IMR-90 (cell line): ENCODE measurements around the gene C6orf47. TPM values are rescaled to one million over a fixed set of nuclear protein-coding genes. Genes with fewer than 3 reads are reported as not detected.
A peak's percentile ranks its signal among the peaks of the same experiment; 100 is the strongest.

ENCODE experiments used
- ATAC-seq: fragments of 200-7000 bp; cut with Tn5 transposase; 2 replicates; pipeline ENCODE4 v1.9.1; 2020; ENCODE audit warnings: low read depth, mild to moderate bottlenecking, moderate library complexity
- BruUV-seq: library from RNA; stranded (reverse); fragments of 400-500 nt; replicated peaks from 2 replicates; lab custom pipeline; 2021; lab: Mats Ljungman, UMichigan
- CTCF ChIA-PET: fragments of 300-600 bp; formaldehyde crosslinking; extraction: SDS; loops from one replicate; lab custom pipeline; 2021; ENCODE audit warnings: antibody characterized with exemption; lab: Yijun Ruan, JAX
- POLR2A ChIA-PET: fragments of 300-600 bp; sonication (Branson Sonifier 250); formaldehyde crosslinking; loops from one replicate; lab custom pipeline; 2022; ENCODE audit warnings: antibody characterized with exemption; ENCODE audit not compliant: unreplicated experiment; lab: Charles Lee
- DNase-seq: peaks from one replicate; pipeline ENCODE4 v3.0.0; 2013
- H2AFZ ChIP-seq: replicated peaks from 2 replicates; pipeline ENCODE3; 2013; ENCODE audit warnings: low read length, mild to moderate bottlenecking; ENCODE audit not compliant: poor library complexity
- H2AK5ac ChIP-seq: 2 replicates; pipeline ENCODE4 v1.6.1; 2013; ENCODE audit warnings: low read depth, low read length, inconsistent platforms
- H2AK9ac ChIP-seq: replicated peaks from 2 replicates; pipeline ENCODE3; 2013; ENCODE audit warnings: mild to moderate bottlenecking, low read depth, low read length, moderate library complexity; ENCODE audit not compliant: poor library complexity
- H2BK120ac ChIP-seq: 2 replicates; pipeline ENCODE4 v1.6.1; 2013; ENCODE audit warnings: low read depth, low read length, inconsistent platforms
- H2BK15ac ChIP-seq: 3 replicates; pipeline ENCODE4 v1.6.1; 2013; ENCODE audit warnings: low read depth, low read length, inconsistent platforms
- H2BK20ac ChIP-seq: 2 replicates; pipeline ENCODE4 v1.6.1; 2013; ENCODE audit warnings: low read depth, mild to moderate bottlenecking, inconsistent platforms, low read length, moderate library complexity
- H2BK5ac ChIP-seq: 2 replicates; pipeline ENCODE4 v1.6.1; 2013; ENCODE audit warnings: mild to moderate bottlenecking, low read depth, low read length, inconsistent platforms; ENCODE audit not compliant: poor library complexity, severe bottlenecking
- H3K14ac ChIP-seq: replicated peaks from 2 replicates; pipeline ENCODE4 v1.6.1; 2013; ENCODE audit warnings: low read depth, low read length, inconsistent platforms
- H3K18ac ChIP-seq: 2 replicates; pipeline ENCODE4 v1.6.1; 2013; ENCODE audit warnings: low read depth, low read length, control low read depth
- H3K23ac ChIP-seq: 2 replicates; pipeline ENCODE4 v1.6.1; 2013; ENCODE audit warnings: low read depth, low read length, inconsistent platforms
- H3K27ac ChIP-seq: 2 replicates; pipeline ENCODE4 v1.5.1; 2013; ENCODE audit warnings: mild to moderate bottlenecking, control low read depth, low read length; ENCODE audit not compliant: insufficient read depth
- H3K27me3 ChIP-seq: 2 replicates; pipeline ENCODE4 v1.6.1; 2013; ENCODE audit warnings: low read length; ENCODE audit not compliant: control insufficient read depth, insufficient read depth
- H3K36me3 ChIP-seq: 2 replicates; pipeline ENCODE4 v1.6.1; 2013; ENCODE audit warnings: low read length, mixed read lengths; ENCODE audit not compliant: control insufficient read depth, insufficient read depth
- H3K4ac ChIP-seq: 2 replicates; pipeline ENCODE4 v1.6.1; 2013; ENCODE audit warnings: low read depth, low read length, inconsistent platforms
- H3K4me1 ChIP-seq: 2 replicates; pipeline ENCODE4 v1.6.1; 2013; ENCODE audit warnings: low read length, mixed read lengths; ENCODE audit not compliant: control insufficient read depth, insufficient read depth
- H3K4me2 ChIP-seq: 2 replicates; pipeline ENCODE4 v1.6.1; 2013; ENCODE audit warnings: low read depth, mild to moderate bottlenecking, control low read depth, low read length, moderate library complexity
- H3K4me3 ChIP-seq: 2 replicates; pipeline ENCODE4 v1.5.1; 2013; ENCODE audit warnings: low read depth, mild to moderate bottlenecking, control low read depth, low read length, moderate library complexity; ENCODE audit not compliant: insufficient read depth
- H3K56ac ChIP-seq: 2 replicates; pipeline ENCODE4 v1.6.1; 2013; ENCODE audit warnings: low read length, inconsistent platforms; ENCODE audit not compliant: insufficient read depth; ENCODE audit errors: extremely low read depth
- H3K79me1 ChIP-seq, 2 experiments: 2 replicates each; pipeline ENCODE4 v1.6.1; 2013; ENCODE audit warnings: low read length in 2 of 2, inconsistent platforms in 1 of 2, low read depth in 1 of 2
- H3K9ac ChIP-seq: 2 replicates; pipeline ENCODE4 v1.6.1; 2013; ENCODE audit warnings: low read depth, low read length, control low read depth
- H3K9me1 ChIP-seq: 2 replicates; pipeline ENCODE4 v1.6.1; 2013; ENCODE audit warnings: low read length, inconsistent platforms; ENCODE audit not compliant: insufficient read depth
- H3K9me3 ChIP-seq: 2 replicates; pipeline ENCODE4 v1.6.1; 2013; ENCODE audit warnings: low read length; ENCODE audit not compliant: control insufficient read depth, insufficient read depth
- H4K20me1 ChIP-seq: 2 replicates; pipeline ENCODE4 v1.6.1; 2013; ENCODE audit warnings: low read length, inconsistent platforms; ENCODE audit not compliant: insufficient read depth
- H4K5ac ChIP-seq: 2 replicates; pipeline ENCODE4 v1.6.1; 2013; ENCODE audit warnings: mild to moderate bottlenecking, low read depth, low read length, control low read depth
- H4K8ac ChIP-seq, 2 experiments: 2 replicates each; pipeline ENCODE4 v1.6.1; 2013; ENCODE audit warnings: low read depth in 2 of 2, low read length in 2 of 2, control low read depth in 1 of 2, inconsistent platforms in 1 of 2
- H4K91ac ChIP-seq: 2 replicates; pipeline ENCODE4 v1.6.1; 2013; ENCODE audit warnings: low read depth, low read length, inconsistent platforms; ENCODE audit not compliant: insufficient read depth
- BHLHE40 ChIP-seq: fragments of 150-350 bp; IDR thresholded peaks from 2 replicates; pipeline ENCODE4 v1.6.1; 2016; ENCODE audit warnings: mild to moderate bottlenecking, low read depth, low read length
- CEBPB ChIP-seq: IDR thresholded peaks from 2 replicates; pipeline ENCODE4 v1.6.1; 2012; ENCODE audit warnings: low read depth, low read length, improper control_type of control experiment
- CHD1 ChIP-seq: IDR thresholded peaks from 2 replicates; pipeline ENCODE4 v1.6.1; 2012; ENCODE audit warnings: low read depth, low read length, improper control_type of control experiment
- FOS ChIP-seq: fragments of 150-350 bp; IDR thresholded peaks from 2 replicates; pipeline ENCODE4 v1.6.1; 2016; ENCODE audit warnings: low read depth, low read length
- MAFK ChIP-seq: IDR thresholded peaks from 2 replicates; pipeline ENCODE4 v1.6.1; 2012; ENCODE audit warnings: low read depth, low read length, improper control_type of control experiment
- MAZ ChIP-seq: IDR thresholded peaks from 2 replicates; pipeline ENCODE4 v1.6.1; 2012; ENCODE audit warnings: low read depth, mild to moderate bottlenecking, low read length, improper control_type of control experiment, moderate library complexity, borderline replicate concordance
- MXI1 ChIP-seq: IDR thresholded peaks from 2 replicates; pipeline ENCODE4 v1.6.1; 2012; ENCODE audit warnings: low read depth, mild to moderate bottlenecking, low read length, moderate library complexity, borderline replicate concordance
- NFE2L2 ChIP-seq: fragments of 150-350 bp; IDR thresholded peaks from 2 replicates; pipeline ENCODE4 v1.6.1; 2016; ENCODE audit warnings: low read depth, mild to moderate bottlenecking, low read length
- POLR2A ChIP-seq: IDR thresholded peaks from 2 replicates; pipeline ENCODE4 v1.6.1; 2012; ENCODE audit warnings: mild to moderate bottlenecking, low read depth, low read length
- RAD21 ChIP-seq: IDR thresholded peaks from 2 replicates; pipeline ENCODE4 v1.6.1; 2012; ENCODE audit warnings: low read length, improper control_type of control experiment
- RCOR1 ChIP-seq: IDR thresholded peaks from 2 replicates; pipeline ENCODE4 v1.6.1; 2012; ENCODE audit warnings: mild to moderate bottlenecking, low read length, improper control_type of control experiment; ENCODE audit not compliant: insufficient replicate concordance
- RFX5 ChIP-seq: IDR thresholded peaks from 2 replicates; pipeline ENCODE4 v1.8.0; 2012; ENCODE audit warnings: low read depth, mild to moderate bottlenecking, low read length, moderate library complexity
- SMC3 ChIP-seq: fragments of 150-350 bp; IDR thresholded peaks from 2 replicates; pipeline ENCODE4 v1.6.1; 2016; ENCODE audit warnings: low read depth, mild to moderate bottlenecking, antibody characterized with exemption, low read length, moderate library complexity
- WGBS, 2 experiments: methylation state at CpG; one replicate each; pipeline versions ENCODE4 v1.1.5 to v1.1.7; 2013; ENCODE audit warnings: missing lambda C conversion rate in 2 of 2; ENCODE audit not compliant: insufficient read length in 1 of 2; ENCODE audit errors: extremely low coverage in 2 of 2; 5-methylcytosine and 5-hydroxymethylcytosine counted together
- dilution Hi-C: fragments of 300-500 bp; cut with HindIII; formaldehyde crosslinking; loops from one replicate; pipeline ENCODE4 v1.14.3; 2018; ENCODE audit warnings: low sequenced_read_pairs; ENCODE audit not compliant: unreplicated experiment
- in situ Hi-C: fragments of 300-500 bp; cut with MboI; formaldehyde crosslinking; loops from 3 replicates; pipeline ENCODE4 v1.14.3; 2019; ENCODE audit warnings: low sequenced_read_pairs, inconsistent platforms, mixed read lengths
- intact Hi-C: fragments of 100-400 bp; cut with micrococcal nuclease; formaldehyde crosslinking; loops from 2 replicates; pipeline ENCODE4 v1.10.0; 2022
- polyA plus RNA-seq, 3 experiments: library from polyadenylated mRNA; depleted of rRNA; stranded (reverse); fragments of >200 nt; gene quantifications; 2 replicates each; pipeline ENCODE4 v1.2.3, GENCODE V29; 2012; ENCODE audit warnings: low replicate concordance in 1 of 3
- total RNA-seq: library from RNA; depleted of rRNA; stranded (reverse); fragments of >200 nt; gene quantifications from 2 replicates; pipeline ENCODE4 v1.2.3, GENCODE V29; 2012
- TF ChIP-seq, protein P1 (sequence below): conservative IDR thresholded peaks from 2 replicates; pipeline ENCODE4 v1.5.1; 2012; ENCODE audit warnings: mild to moderate bottlenecking, low read depth, low read length, improper control_type of control experiment
- TF ChIP-seq, protein P2 (sequence below): fragments of 150-350 bp; IDR thresholded peaks from 2 replicates; pipeline ENCODE4 v1.6.1; 2017; ENCODE audit warnings: mild to moderate bottlenecking, antibody characterized with exemption, low read length, low read depth
- TF ChIP-seq, protein P3 (sequence below): fragments of 150-350 bp; IDR thresholded peaks from 2 replicates; pipeline ENCODE4 v1.6.1; 2016; ENCODE audit warnings: low read depth, mild to moderate bottlenecking, low read length, moderate library complexity, borderline replicate concordance

The C6orf47 gene
- total and polyA plus RNA-seq, 2 of the 4 experiments (the other 2 are of a cell fraction), result 8.9 to 14.2 TPM

DNA sequence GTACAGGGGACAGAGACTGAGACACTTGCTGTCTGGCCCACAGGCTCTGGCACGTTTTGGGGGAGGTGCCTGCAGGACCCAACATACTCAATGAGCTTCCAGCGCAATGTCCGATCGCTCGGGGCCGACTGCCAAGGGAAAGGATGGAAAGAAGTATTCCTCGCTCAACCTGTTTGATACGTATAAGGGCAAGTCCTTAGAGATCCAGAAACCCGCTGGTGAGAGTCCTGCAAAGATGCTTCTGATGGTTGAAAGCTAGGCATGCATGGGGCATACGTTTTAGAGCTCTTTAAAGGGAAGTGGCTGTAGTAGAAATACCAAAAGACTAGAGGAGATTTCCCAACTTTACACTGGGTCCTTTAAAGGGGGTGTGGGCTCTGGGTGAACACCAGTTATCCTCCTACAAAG is 37.9 kb downstream of the C6orf47 start:
- H3K9me1 ChIP-seq, result peaks cover 6% of the 10 kb centered on the region
- H4K8ac ChIP-seq, result no peak overlapping the region
- no peak overlapping the region for H2AK9ac ChIP-seq
- H3K4me3 ChIP-seq, result no peak overlapping the region
- H2BK5ac ChIP-seq, result peak overlapping the region; percentile 15
- no peak overlapping the region for H2AK5ac ChIP-seq
- no peaks in the 10 kb centered on the region for H3K27me3 ChIP-seq
- peak overlapping the region; percentile 99; the same call in 1 of the 2 replicates for H3K23ac ChIP-seq
- peaks cover 50% of the 10 kb centered on the region for H4K20me1 ChIP-seq
- no peak overlapping the region for H4K5ac ChIP-seq
- BruUV-seq, result no TSS peak
- H3K18ac ChIP-seq, result no peak overlapping the region
- H2BK120ac ChIP-seq, result no peak overlapping the region
- H3K4ac ChIP-seq, result no peak overlapping the region
- POLR2A ChIA-PET, result interaction anchor here (0.6 kb wide), 1 partner anchor 216 kb away, joined by 4 read pairs; no protein-coding TSS in a partner anchor
- no peak overlapping the region for H2BK15ac ChIP-seq
- H2BK20ac ChIP-seq, result no peak overlapping the region
- H4K91ac ChIP-seq, result no peak overlapping the region
- H3K9me3 ChIP-seq, result no peaks in the 10 kb centered on the region
- H3K4me1 ChIP-seq, result no peaks in the 10 kb centered on the region
- no peak for DNase-seq
- in situ Hi-C loops (no loop called here), intact Hi-C loops (no loop called here), dilution Hi-C loops (no loop called here)
- peak overlapping the region; percentile 98 for H3K4me2 ChIP-seq
- 60% methylated on average over 2 of the region's 10 CpGs; no CpG with 5 or more reads in 1 of the 2 experiments for WGBS, 2 experiments
- H3K9ac ChIP-seq, result peak overlapping the region; percentile 100; the same call in 1 of the 2 replicates
- no peak for ATAC-seq
- no peak overlapping the region for H2AFZ ChIP-seq
- H3K36me3 ChIP-seq, result peaks cover 47% of the 10 kb centered on the region
- CTCF ChIA-PET, result interaction anchor here (1.3 kb wide), 1 partner anchor 15 kb away, joined by 4 read pairs; no protein-coding TSS in a partner anchor
- H3K79me1 ChIP-seq, result peaks cover 22 to 56% of the 10 kb centered on the region in 2 experiments
- no peak overlapping the region for H3K27ac ChIP-seq
- no peak overlapping the region for H3K14ac ChIP-seq
- TF ChIP-seq MAZ (no peak), CHD1 (no peak), BHLHE40 (no peak), RCOR1 (no peak), MXI1 (no peak), NFE2L2 (no peak), POLR2A (no peak; the same call in 1 of the 2 replicates), FOS (no peak), MAFK (no peak), SMC3 (no peak), RAD21 (no peak), CEBPB (no peak), RFX5 (no peak)
- TF ChIP-seq, protein P1, sequence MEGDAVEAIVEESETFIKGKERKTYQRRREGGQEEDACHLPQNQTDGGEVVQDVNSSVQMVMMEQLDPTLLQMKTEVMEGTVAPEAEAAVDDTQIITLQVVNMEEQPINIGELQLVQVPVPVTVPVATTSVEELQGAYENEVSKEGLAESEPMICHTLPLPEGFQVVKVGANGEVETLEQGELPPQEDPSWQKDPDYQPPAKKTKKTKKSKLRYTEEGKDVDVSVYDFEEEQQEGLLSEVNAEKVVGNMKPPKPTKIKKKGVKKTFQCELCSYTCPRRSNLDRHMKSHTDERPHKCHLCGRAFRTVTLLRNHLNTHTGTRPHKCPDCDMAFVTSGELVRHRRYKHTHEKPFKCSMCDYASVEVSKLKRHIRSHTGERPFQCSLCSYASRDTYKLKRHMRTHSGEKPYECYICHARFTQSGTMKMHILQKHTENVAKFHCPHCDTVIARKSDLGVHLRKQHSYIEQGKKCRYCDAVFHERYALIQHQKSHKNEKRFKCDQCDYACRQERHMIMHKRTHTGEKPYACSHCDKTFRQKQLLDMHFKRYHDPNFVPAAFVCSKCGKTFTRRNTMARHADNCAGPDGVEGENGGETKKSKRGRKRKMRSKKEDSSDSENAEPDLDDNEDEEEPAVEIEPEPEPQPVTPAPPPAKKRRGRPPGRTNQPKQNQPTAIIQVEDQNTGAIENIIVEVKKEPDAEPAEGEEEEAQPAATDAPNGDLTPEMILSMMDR, result no peak
- TF ChIP-seq, protein P2, sequence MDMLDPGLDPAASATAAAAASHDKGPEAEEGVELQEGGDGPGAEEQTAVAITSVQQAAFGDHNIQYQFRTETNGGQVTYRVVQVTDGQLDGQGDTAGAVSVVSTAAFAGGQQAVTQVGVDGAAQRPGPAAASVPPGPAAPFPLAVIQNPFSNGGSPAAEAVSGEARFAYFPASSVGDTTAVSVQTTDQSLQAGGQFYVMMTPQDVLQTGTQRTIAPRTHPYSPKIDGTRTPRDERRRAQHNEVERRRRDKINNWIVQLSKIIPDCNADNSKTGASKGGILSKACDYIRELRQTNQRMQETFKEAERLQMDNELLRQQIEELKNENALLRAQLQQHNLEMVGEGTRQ, result no peak
- TF ChIP-seq, protein P3, sequence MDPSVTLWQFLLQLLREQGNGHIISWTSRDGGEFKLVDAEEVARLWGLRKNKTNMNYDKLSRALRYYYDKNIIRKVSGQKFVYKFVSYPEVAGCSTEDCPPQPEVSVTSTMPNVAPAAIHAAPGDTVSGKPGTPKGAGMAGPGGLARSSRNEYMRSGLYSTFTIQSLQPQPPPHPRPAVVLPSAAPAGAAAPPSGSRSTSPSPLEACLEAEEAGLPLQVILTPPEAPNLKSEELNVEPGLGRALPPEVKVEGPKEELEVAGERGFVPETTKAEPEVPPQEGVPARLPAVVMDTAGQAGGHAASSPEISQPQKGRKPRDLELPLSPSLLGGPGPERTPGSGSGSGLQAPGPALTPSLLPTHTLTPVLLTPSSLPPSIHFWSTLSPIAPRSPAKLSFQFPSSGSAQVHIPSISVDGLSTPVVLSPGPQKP, result no peak
- H3K56ac ChIP-seq, result no peak overlapping the region
